Measurements from ENCODE around the gene SSBP2. TPM values are rescaled to one million over a fixed set of nuclear protein-coding genes. Genes with fewer than 3 reads are reported as not detected.

The SSBP2 gene
- total RNA-seq, 4 donors from 2014 or later, result 48.6 to 80.4 (median 71.9) TPM

DNA sequence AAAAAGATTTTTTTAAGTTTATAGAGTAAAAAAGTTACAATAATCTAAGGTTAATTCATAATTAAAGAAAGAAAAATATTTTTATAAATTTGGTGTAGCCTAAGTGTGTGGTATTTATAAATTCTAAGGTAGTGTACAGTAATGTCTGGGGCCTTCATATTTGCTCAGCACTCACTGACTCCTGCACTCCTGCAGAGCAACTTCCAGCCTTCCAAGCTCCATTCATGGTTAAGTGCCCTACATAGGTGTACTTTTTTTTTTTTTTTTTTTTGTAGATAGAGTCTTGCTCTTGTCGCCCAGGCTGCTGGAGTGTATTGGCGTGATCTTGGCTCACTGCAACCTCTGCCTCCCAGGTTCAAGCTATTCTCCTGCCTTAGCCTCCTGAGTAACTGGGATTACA is 367.0 kb downstream of the SSBP2 start:
- TF ChIP-seq, protein P1, sequence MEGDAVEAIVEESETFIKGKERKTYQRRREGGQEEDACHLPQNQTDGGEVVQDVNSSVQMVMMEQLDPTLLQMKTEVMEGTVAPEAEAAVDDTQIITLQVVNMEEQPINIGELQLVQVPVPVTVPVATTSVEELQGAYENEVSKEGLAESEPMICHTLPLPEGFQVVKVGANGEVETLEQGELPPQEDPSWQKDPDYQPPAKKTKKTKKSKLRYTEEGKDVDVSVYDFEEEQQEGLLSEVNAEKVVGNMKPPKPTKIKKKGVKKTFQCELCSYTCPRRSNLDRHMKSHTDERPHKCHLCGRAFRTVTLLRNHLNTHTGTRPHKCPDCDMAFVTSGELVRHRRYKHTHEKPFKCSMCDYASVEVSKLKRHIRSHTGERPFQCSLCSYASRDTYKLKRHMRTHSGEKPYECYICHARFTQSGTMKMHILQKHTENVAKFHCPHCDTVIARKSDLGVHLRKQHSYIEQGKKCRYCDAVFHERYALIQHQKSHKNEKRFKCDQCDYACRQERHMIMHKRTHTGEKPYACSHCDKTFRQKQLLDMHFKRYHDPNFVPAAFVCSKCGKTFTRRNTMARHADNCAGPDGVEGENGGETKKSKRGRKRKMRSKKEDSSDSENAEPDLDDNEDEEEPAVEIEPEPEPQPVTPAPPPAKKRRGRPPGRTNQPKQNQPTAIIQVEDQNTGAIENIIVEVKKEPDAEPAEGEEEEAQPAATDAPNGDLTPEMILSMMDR (IDR thresholded peaks at IDR 0.05; ENCODE audit: low read depth), result no peak

DNA sequence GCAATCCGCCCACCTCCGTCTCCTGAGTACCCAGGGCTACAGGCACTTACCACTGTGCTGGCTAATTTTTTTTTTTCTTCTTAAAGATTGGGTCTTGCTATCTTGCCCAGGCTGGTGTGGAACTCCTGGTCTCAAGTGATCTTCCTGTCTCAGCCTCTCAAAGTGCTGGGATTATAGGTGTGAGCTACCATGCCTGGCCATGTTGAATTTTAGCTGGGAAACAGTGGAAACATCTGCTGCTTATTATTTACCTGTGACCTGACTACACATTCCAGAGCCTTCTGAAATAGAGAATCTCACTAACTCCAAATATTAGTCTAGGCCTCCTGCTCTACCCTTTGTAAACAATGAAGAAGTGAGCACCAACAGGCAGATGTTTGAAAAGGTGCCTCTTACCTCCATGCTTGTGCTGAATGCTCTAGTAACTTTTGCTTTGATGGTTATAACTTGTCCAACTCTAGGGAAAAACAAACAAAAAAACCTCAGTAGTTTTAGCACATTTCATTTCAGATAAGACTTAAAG is 379.5 kb downstream of the SSBP2 start:
- TF ChIP-seq, protein P1 (IDR thresholded peaks at IDR 0.05; ENCODE audit: low read depth), result no peak

DNA sequence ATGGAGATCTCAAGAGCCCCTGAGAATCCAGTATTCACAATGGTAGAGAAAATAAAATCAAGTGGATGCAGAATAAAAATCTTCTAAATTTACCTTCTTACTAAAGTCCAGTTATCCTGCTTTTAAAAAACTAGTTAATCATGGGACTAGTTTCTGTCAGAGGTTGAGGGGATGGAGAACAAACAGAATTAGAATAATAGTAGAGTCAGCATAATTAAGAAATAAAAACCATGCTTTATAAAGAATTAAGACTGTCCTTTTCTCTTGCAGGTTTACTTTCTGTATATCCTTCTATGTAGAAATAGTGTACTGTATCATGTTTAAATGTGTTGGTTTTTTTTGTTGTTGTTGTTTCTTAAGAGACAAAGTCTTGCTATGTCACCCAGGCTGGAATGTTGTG is 380.0 kb downstream of the SSBP2 start:
- TF ChIP-seq, protein P1 (IDR thresholded peaks at IDR 0.05; ENCODE audit: low read depth), result no peak

DNA sequence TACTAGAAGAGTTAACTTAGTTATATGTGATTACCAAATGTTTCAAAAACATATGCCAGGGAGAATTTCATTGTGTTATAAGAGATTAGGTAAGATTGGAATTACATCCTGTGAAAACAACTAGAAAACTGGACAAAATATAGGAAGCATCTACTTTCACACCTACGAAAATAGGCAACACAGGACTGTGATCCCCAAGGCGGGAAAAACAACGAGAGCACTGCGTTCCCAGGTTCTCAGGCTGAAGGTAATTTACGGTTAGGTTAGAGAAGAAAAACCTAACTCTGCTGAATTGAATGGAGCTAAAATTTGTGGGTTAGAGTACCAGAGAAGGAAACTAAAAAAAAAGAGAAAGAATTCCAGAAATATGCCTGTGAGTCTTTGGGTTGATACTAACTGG is 385.4 kb downstream of the SSBP2 start:
- TF ChIP-seq, protein P1 (IDR thresholded peaks at IDR 0.05; ENCODE audit: low read depth), result no peak

DNA sequence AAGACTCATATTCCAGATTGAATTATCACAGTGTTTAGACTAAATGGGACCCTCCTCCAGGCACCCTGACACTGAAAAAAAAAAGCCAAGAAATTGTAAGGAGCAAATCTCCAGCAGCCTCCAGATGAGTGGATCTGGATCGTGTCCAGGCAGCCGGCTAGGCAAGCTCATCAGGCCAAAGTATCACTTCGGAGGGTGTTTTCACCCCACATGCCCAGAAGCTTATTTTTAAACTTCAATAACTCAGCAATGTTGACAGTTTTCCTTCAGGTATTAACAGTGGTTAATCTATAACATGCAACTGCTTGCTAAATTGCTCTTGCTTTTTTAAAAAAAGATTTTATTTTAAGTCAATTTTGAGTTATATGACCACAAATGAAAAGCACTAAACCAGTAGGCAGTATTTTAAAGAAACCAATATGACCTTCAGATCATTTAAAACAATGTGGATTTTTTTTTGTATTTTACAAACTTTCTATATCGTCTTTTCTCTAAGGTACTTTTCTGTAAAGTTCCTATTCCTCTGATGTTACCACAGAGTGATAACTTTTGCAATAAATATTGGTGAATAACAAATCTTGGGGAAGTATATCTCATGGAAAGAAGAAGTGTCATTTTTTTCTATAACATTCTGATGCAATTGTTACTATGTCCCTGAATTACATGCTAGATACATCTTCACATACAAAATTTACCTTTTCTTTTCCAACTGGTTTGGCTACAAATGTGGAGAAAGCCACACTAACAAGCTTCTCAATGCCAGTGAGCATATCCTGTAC is 387.6 kb downstream of the SSBP2 start:
- TF ChIP-seq, protein P1 (IDR thresholded peaks at IDR 0.05; ENCODE audit: low read depth), result no peak

Other genes with a start within 250 kb of the SSBP2 start
- 10 to 100 TPM in 1 of 4 donors, 1 to 10 TPM in 3; 7.0 to 17.9 (median 7.6) TPM for gene ATG10, start 220.9 kb upstream of the SSBP2 start, total RNA-seq

Data from subcutaneous adipose tissue (tissue), 4 donors.